Endodermal cell (in vitro differentiated cells): ENCODE results near the gene LRFN2. TPM values are rescaled to one million over a fixed set of nuclear protein-coding genes. Genes with fewer than 3 reads are reported as not detected.
A peak's percentile ranks its signal among the peaks of the same experiment; 100 is the strongest.

Experiments used
- DNase-seq: peaks from one replicate; pipeline ENCODE4 v3.0.0-alpha.2; 2017
- H3K27ac ChIP-seq: 2 replicates; pipeline ENCODE4 v1.5.1; 2013; ENCODE audit warnings: mild to moderate bottlenecking, low read depth, low read length, moderate library complexity
- H3K27me3 ChIP-seq: 2 replicates; pipeline ENCODE4 v1.6.1; 2013; ENCODE audit warnings: mild to moderate bottlenecking, low read length, moderate library complexity; ENCODE audit not compliant: insufficient read depth, control insufficient read depth, poor library complexity, severe bottlenecking
- H3K36me3 ChIP-seq: 2 replicates; pipeline ENCODE4 v1.7.0; 2013; ENCODE audit warnings: mild to moderate bottlenecking, low read length, moderate library complexity; ENCODE audit not compliant: control insufficient read depth, insufficient read depth
- H3K4me1 ChIP-seq: one replicate; pipeline ENCODE4 v1.7.0; 2013; ENCODE audit warnings: low read length; ENCODE audit not compliant: control insufficient read depth, insufficient read depth
- H3K4me3 ChIP-seq: 2 replicates; pipeline ENCODE4 v1.5.1; 2013; ENCODE audit warnings: mild to moderate bottlenecking, low read length, moderate library complexity
- H3K9ac ChIP-seq: 2 replicates; pipeline ENCODE4 v1.6.1; 2013; ENCODE audit warnings: mild to moderate bottlenecking, low read length, moderate library complexity; ENCODE audit not compliant: poor library complexity, severe bottlenecking; ENCODE audit errors: extremely low read depth
- H3K9me3 ChIP-seq: 2 replicates; pipeline ENCODE4 v1.6.1; 2013; ENCODE audit warnings: mild to moderate bottlenecking, low read length, moderate library complexity; ENCODE audit not compliant: control insufficient read depth
- H3K27ac Mint-ChIP-seq: 2 replicates; pipeline ENCODE4 v1.8.0; 2020; ENCODE audit warnings: mixed read lengths
- H3K27me3 Mint-ChIP-seq: 2 replicates; pipeline ENCODE4 v1.8.0; 2021; ENCODE audit warnings: mild to moderate bottlenecking, mixed read lengths; ENCODE audit not compliant: insufficient read depth
- H3K36me3 Mint-ChIP-seq: 2 replicates; pipeline ENCODE4 v1.8.0; 2020; ENCODE audit warnings: low read depth, mixed read lengths
- H3K4me1 Mint-ChIP-seq: 2 replicates; pipeline ENCODE4 v1.8.0; 2020; ENCODE audit warnings: mixed read lengths
- H3K4me3 Mint-ChIP-seq: 2 replicates; pipeline ENCODE4 v1.8.0; 2020; ENCODE audit warnings: mild to moderate bottlenecking, moderate library complexity, mixed read lengths
- H3K9me3 Mint-ChIP-seq: 2 replicates; pipeline ENCODE4 v1.8.0; 2020; ENCODE audit warnings: mild to moderate bottlenecking, mixed read lengths
- CTCF ChIP-seq: fragments of 200-600 bp; sonication (generic); conservative IDR thresholded peaks from 2 replicates; pipeline ENCODE4 v1.5.0; 2021; ENCODE audit warnings: antibody characterized with exemption, mild to moderate bottlenecking
- WGBS, 2 experiments: methylation state at CpG; one replicate each; pipeline versions ENCODE4 v1.1.5 to v1.1.7; 2013; ENCODE audit warnings: missing lambda C conversion rate in 2 of 2, mixed read lengths in 1 of 2; ENCODE audit not compliant: insufficient coverage in 1 of 2, insufficient read length in 1 of 2; 5-methylcytosine and 5-hydroxymethylcytosine counted together
- total RNA-seq, 2 donors: library from RNA; stranded (reverse); fragmentation: NEBNext Ultra II Directional in 1 of 2; extraction: Animal tissue kit (Norgen Biotek cat#: 25700) in 1 of 2; gene quantifications; 2 replicates in 1 of 2; 3 replicates in 1 of 2; pipeline ENCODE4 v1.2.1, GENCODE V29; 2021

The LRFN2 gene
- total RNA-seq, 2 donors from 2014 or later, result 0.15 TPM; not detected in 1

DNA sequence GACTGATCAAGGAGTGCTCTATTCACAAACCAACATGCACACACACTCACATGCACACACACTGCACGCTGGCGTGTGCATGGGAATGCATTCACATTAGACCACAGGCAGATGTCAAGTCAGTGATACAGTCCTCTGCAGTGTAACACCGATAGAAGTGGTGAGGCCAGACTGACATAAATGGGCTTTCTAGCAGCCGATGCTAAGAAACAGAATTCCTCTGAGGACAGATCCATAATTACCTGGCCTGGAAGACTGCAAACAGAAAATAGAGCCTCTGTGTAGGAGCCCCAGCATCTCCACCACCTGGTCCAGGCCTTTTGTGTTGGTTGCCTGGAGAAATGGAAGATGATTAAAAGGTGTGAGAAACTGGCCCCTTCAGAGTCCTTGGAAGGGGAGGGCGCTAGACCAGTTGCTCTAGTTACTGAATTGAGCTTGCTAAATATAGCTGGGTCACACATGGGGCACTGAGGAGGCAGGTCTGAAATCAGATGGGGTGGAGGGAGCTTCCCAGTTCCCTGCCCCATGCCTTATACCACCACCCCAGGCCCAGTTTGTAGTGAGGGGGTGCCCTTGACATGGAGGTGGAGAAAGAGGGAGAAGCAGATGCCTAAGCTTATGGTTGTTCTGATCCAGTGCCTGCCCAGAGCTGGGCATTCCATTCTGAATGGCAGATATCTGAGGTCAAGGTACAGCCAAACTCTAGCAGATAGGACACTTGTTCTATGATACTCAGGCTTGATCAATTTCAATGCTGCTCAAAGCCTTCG lies 233.8 kb downstream of the LRFN2 start:
- WGBS, 2 experiments, result 85 to 96% methylated on average over 5 to 6 of the region's 6 CpGs
- TF ChIP-seq CTCF, result no peak

GRCh38 chr6:40352527-40353170 lies 234.5 kb downstream of the LRFN2 start:
- Histone ChIP-seq H3K4me3 (no peak overlapping the region), H3K36me3 (no peaks in the 10 kb centered on the region), H3K4me1 (peaks cover 4% of the 10 kb centered on the region), H3K9ac (no peak overlapping the region), H3K27me3 (no peaks in the 10 kb centered on the region), H3K27ac (no peak overlapping the region), H3K9me3 (no peaks in the 10 kb centered on the region)
- Mint-ChIP-seq H3K4me1 (no peaks in the 10 kb centered on the region), H3K27ac (no peak overlapping the region), H3K4me3 (no peak overlapping the region), H3K36me3 (no peaks in the 10 kb centered on the region), H3K27me3 (no peaks in the 10 kb centered on the region), H3K9me3 (no peaks in the 10 kb centered on the region)
- 85% methylated on average over 6 of the region's 6 CpGs for WGBS, 2 experiments
- no peak for TF ChIP-seq CTCF
- peak; percentile 42 for DNase-seq

More for the DNA sequence above, 233.8 kb downstream of the LRFN2 start:
- H3K36me3 ChIP-seq, result no peaks in the 10 kb centered on the region
- H3K4me3 ChIP-seq, result no peak overlapping the region
- no peaks in the 10 kb centered on the region for H3K27me3 ChIP-seq
- no peaks in the 10 kb centered on the region for H3K27me3 Mint-ChIP-seq
- H3K27ac Mint-ChIP-seq, result no peak overlapping the region
- no peaks in the 10 kb centered on the region for H3K9me3 ChIP-seq
- no peaks in the 10 kb centered on the region for H3K4me1 Mint-ChIP-seq
- no peaks in the 10 kb centered on the region for H3K9me3 Mint-ChIP-seq
- H3K4me3 Mint-ChIP-seq, result no peak overlapping the region
- H3K27ac ChIP-seq, result no peak overlapping the region
- H3K4me1 ChIP-seq, result peaks cover 4% of the 10 kb centered on the region
- no peaks in the 10 kb centered on the region for H3K36me3 Mint-ChIP-seq
- peak; percentile 67 for DNase-seq
- no peak overlapping the region for H3K9ac ChIP-seq

DNA sequence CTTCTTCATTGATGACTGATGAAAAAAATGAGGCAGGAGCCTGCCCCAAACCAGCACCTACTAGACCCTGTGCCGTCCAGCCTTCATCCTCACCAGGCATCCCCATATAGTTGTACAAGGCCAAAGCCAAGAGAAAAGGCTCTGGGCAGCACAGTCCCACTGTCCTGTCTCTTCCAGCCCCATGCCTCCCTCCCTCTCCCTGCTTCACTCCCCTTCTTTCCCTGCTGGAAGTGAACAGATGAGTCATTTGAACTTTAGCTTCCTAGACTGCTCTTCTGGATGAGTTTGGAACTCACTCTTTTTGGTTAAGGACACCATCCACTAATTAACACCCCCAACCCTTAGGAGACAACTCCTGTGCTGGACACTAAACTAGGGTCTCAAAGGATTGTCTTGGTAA lies 235.2 kb downstream of the LRFN2 start:
- no peak overlapping the region for H3K27ac Mint-ChIP-seq
- Histone ChIP-seq H3K9ac (no peak overlapping the region), H3K4me1 (peaks cover 4% of the 10 kb centered on the region), H3K27ac (no peak overlapping the region), H3K27me3 (no peaks in the 10 kb centered on the region), H3K9me3 (no peaks in the 10 kb centered on the region), H3K4me3 (no peak overlapping the region), H3K36me3 (no peaks in the 10 kb centered on the region)
- no peak for TF ChIP-seq CTCF
- 87% methylated on average over 1 of the region's 1 CpG; no CpG with 5 or more reads in 1 of the 2 experiments for WGBS, 2 experiments
- no peaks in the 10 kb centered on the region for H3K9me3 Mint-ChIP-seq
- no peaks in the 10 kb centered on the region for H3K27me3 Mint-ChIP-seq
- no peaks in the 10 kb centered on the region for H3K36me3 Mint-ChIP-seq
- H3K4me3 Mint-ChIP-seq, result no peak overlapping the region
- DNase-seq, result peak; percentile 28
- no peaks in the 10 kb centered on the region for H3K4me1 Mint-ChIP-seq
